ENCODE data around the gene NET1. TPM values are rescaled to one million over a fixed set of nuclear protein-coding genes. Genes with fewer than 3 reads are reported as not detected.

The NET1 gene
- total RNA-seq, 1 donor from 2014 or later: 70.2 TPM

GRCh38 chr10:5507649-5508131, 95.3 kb downstream of the NET1 start:
- DNase-seq (ENCODE audit: low read depth, low spot score): no peak
- Mint-ChIP-seq H3K27me3 (ENCODE audit: low read depth) (no peaks in the 10 kb centered on the region), H3K9me3 (no peaks in the 10 kb centered on the region), H3K4me1 (peaks cover 7% of the 10 kb centered on the region), H3K36me3 (ENCODE audit: low read depth) (no peaks in the 10 kb centered on the region), H3K4me3 (no peak overlapping the region), H3K27ac (ENCODE audit: unreplicated experiment) (no peak overlapping the region)
- TF ChIP-seq CTCF (conservative IDR thresholded peaks at IDR 0.05): no peak

DNA sequence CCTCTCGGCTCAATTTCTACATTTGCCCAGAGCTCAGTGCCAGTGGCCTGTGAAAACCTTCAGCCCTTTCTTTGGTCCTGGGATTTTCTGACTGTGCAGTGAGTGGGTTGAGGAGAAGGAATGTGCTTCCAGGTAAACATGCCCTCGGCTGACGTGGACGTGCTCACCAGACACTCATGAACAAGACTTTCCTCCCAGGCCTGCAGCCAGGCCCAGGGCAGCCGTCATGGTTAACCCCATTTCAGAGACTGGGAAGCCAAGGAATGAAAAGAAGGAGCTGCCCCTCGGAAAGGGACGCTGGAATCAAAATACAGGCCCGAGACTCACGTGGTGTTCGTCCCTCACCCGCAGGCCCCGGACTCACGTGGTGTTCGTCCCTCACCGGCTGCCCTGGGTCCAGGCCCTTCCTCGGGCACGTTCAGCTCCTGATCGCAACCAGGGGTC, 95.8 kb downstream of the NET1 start:
- Mint-ChIP-seq H3K27me3 (ENCODE audit: low read depth) (no peaks in the 10 kb centered on the region), H3K27ac (ENCODE audit: unreplicated experiment) (no peak overlapping the region)
- TF ChIP-seq CTCF (conservative IDR thresholded peaks at IDR 0.05): no peak

More for the DNA sequence above, 95.8 kb downstream of the NET1 start:
- Mint-ChIP-seq H3K4me1 (peaks cover 12% of the 10 kb centered on the region), H3K9me3 (no peaks in the 10 kb centered on the region), H3K36me3 (ENCODE audit: low read depth) (no peaks in the 10 kb centered on the region), H3K4me3 (no peak overlapping the region)
- no peak for DNase-seq (ENCODE audit: low read depth, low spot score)

Other genes starting within 250 kb of the NET1 start
- not detected in 2 replicates for gene AKR1C8, start 227.4 kb upstream of the NET1 start, total RNA-seq
- not detected in 2 replicates for gene AKR1C4, start 215.7 kb upstream of the NET1 start, total RNA-seq
- gene UCN3, start 47.6 kb upstream of the NET1 start, total RNA-seq: not detected in 2 replicates
- gene TUBAL3, start 7.7 kb upstream of the NET1 start, total RNA-seq: not detected in 2 replicates
- not detected in 2 replicates for gene CALML5, start 87.0 kb downstream of the NET1 start, total RNA-seq
- gene CALML3, start 112.4 kb downstream of the NET1 start, total RNA-seq: not detected in 2 replicates

All from neural crest cell (in vitro differentiated cells).